NCI-H460 (cell line): ENCODE results near the gene CCL11. TPM values are rescaled to one million over a fixed set of nuclear protein-coding genes. Genes with fewer than 3 reads are reported as not detected.

Source experiments
- DNase-seq: peaks from one replicate; pipeline ENCODE4 v3.0.0-alpha.2; 2016; ENCODE audit warnings: low read depth; ENCODE audit errors: extremely low read depth
- total RNA-seq: library from RNA; depleted of rRNA; stranded (reverse); fragments of >200 nt; shearing (Covaris generic); gene quantifications from 2 replicates; pipeline ENCODE4 v1.2.3, GENCODE V29; 2014

The CCL11 gene
- total RNA-seq, 1 experiment from 2014 or later: not detected

GRCh38 chr17:34255841-34256240 lies 29.7 kb upstream of the CCL11 start:
- DNase-seq: no peak

DNA sequence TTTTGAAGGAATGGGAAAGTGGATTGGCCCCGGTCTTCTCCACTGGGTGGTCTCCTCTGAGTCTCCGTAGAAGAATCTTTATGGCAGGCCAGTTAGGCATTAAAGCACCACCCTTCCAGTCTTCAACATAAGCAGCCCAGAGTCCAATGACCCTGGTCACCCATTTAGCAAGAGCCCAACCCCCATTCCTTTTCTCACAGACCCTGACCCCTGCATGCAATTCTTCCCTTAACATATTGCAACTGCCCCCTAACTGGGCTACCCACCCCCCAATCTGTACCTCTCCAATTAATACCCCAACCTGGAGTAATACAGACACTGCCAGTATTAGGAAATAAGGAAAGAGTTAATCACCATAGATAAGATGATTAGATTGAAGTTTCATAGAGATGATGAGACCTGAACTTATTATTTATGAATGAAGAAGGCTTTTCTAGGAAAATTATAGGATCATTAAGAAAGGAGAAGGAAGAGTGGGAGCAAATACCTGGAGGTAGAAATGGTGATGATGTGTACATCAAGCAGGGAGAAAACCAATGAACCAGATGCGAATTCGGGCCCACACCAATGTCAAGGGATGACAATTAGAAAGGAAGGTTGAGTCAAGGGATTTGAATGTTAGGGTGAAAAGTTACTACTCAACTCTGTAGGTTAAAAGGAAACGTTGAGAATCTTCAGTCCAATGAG lies 28.1 kb upstream of the CCL11 start:
- DNase-seq: no peak

DNA sequence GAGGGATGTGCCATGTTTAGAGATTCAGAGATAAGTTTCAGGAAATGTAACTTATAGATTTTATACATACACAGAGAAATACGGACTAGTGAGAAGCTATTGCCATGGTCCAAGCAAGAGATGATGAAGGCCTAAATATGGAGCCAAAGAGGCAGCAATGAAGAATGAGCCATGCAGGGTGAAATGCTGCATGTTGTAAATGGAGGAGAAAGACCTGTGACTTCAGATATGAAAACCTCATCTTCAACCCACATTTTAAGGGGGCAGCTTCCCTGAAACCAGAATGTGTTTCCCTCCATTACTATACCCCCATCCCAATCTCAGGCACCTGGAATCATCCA lies 27.6 kb upstream of the CCL11 start:
- no peak for DNase-seq

DNA sequence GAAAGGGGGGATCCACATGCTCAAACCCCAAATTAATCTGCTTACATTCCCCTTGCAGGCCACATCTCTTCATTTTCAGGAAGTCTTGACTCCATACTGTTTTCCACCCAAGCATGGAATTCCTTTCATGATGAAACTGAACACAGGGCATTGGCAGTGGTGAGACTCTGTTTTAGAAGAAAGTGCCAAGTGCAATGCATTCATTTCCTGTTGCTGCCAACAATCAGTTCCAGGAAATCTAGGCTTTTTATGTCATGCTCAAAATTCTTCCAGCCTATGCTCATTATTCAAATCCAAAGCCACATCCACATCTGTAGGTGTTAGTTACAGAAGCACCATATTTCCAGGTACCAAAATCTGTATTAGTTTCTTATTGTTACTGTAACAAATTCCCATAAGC lies 26.4 kb upstream of the CCL11 start:
- DNase-seq: no peak

DNA sequence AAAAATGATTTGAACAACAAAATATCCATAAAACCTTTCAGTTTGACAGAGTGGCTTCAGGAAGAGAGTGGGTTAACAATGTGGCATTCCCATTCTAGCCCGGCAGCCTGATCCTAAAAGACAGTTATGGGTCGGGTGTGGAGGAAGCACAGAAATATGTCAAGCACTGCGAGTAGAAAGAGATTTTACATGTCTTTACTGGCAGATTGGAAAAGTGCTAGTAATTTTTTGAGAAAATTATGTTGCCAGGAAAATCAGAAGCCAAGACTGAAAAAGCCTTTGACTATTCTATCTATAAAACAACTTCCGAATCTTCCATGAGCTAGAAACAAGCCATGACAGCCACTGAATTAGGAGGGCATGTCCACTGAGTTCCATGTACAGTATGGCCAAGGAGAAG lies 24.7 kb upstream of the CCL11 start:
- no peak for DNase-seq

DNA sequence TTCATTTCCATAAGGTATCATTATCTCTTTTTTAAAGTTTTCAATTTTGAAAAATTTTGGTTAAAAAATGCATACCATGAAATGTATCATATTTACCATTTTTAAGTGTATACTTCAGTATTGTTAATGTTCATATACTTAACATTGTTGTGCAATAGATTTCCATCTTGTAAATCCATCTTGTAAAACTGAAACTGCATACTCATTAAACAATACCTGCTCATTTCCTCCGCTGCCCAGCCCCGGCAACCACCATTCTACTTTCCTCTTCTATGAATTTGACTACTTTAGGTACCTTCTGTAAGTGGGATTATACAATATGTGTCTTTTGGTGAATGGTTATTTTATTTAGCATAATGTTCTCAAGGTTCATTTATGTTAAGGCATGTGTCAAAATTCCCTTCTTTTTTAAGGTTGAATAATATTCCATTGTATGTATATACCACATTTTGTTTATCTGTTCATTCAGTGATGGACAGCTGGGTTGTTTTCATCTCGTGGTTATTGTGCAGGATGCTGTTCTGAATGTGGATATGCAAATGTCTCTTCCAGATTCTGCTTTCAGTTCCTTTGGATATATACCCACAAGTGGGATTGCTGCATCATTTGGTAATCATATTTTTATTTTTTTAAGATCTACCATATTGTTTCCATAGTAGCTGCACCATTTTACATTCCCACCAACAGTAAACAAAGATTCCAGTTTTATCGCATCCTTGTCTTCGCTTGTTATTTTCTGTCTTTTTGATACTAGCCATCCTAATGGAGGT lies 23.8 kb upstream of the CCL11 start:
- DNase-seq: no peak

DNA sequence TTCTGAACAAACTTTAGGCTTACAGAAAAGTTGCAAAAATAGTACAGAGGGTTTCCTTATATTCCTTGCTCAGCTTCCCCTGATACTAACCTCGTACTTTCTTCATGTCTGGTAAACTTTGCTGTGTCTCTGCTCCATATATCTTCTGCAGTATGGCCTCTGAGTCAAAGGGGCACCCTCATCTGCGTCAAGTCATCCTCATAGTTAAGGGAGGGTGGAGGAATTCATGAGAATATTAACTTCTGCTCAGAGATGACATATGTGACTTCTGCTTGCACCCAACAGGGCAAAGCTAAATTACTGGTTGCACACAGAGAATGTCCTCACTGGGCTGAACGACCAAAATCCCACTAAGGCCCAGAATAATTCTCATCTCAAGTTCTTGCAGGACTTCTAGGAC lies 19.8 kb upstream of the CCL11 start:
- no peak for DNase-seq

- no peak for DNase-seq
These were observed 15.6 kb upstream of the CCL11 start, which contains the start of gene CCL7 for GRCh38 chr17:34269969-34270368. Gene CCL7, plus strand, starts transcription at chr17:34270221. Its CDS starts 70 bp downstream, at chr17:34270291.

DNA sequence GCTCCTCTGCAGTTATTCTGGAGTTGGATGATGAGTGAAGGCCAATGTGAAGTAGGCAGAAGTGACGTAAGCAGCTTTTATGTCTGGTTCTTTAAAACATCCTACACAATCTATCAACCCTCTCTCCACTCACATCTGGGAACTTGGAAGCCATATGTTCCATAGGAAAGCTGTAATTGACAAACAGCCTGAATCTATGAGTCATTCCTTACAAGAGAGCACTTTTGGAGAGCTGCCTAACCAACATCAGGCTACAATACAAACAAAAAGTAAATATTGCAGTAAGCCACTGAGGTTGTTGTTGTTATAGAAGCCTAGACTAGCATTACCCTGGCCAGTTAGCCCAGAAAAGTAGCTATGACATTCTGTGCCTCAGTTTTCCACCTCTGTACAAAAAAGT lies 9.7 kb upstream of the CCL11 start:
- no peak for DNase-seq

DNA sequence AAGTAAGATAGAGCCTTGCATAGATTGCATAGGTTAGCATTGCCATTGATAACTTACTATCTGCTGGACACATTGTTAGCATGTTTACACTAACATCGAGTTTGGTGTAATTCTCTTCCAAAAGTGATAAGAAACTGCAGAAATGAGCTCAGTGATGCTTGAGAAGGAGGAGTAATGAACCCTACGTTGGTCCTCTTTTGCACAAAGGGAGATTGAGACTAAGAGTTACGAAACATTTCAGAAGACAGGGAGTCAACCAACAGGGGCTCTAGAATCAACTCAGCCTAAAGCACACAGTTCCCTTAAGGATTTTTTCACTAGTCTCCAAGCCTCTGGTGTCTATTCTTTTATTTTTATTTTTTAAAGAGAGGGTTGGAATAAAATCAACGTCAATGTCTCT lies 8.7 kb upstream of the CCL11 start:
- DNase-seq: no peak

DNA sequence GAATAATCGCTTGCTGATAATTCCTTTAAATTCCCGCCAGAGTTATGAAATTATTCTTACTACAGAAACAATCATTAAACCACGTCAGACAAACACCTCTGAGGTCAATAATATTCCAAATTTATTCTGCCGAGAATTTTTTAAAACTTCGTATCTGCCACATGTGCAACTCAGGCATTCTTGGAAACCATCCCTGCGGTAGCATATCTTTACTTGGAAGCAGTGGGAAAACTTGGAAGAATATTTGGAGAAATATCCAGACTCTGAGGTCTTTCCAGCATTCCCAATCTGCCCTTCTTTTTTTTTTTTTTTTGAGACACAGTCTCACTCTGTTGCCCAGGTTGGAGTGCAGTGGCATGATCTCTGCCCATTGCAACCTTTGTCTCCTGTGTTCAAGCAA lies 2.0 kb upstream of the CCL11 start:
- DNase-seq: no peak

- no peak for DNase-seq
These were observed 2.3 kb downstream of the CCL11 start for GRCh38 chr17:34287875-34288274.

DNA sequence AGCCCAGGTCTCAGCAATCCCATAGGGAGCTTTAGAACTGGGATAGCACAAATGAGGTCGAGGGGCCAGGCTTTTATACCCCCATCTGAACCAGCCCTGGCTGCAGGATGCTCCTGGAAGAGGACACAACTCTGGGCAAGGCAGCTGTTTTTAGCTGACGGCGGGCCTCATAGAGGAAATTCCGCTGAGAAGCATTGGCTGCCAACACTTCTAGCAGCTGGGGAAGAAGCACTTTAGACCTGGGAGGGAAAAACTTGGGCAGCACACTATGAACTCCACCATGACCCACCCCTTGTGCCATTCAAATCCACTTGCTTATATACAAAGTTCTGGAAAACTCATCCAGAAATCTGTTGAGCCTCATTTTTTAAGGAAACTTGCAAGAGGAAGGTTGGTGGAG lies 5.0 kb downstream of the CCL11 start:
- DNase-seq: no peak

DNA sequence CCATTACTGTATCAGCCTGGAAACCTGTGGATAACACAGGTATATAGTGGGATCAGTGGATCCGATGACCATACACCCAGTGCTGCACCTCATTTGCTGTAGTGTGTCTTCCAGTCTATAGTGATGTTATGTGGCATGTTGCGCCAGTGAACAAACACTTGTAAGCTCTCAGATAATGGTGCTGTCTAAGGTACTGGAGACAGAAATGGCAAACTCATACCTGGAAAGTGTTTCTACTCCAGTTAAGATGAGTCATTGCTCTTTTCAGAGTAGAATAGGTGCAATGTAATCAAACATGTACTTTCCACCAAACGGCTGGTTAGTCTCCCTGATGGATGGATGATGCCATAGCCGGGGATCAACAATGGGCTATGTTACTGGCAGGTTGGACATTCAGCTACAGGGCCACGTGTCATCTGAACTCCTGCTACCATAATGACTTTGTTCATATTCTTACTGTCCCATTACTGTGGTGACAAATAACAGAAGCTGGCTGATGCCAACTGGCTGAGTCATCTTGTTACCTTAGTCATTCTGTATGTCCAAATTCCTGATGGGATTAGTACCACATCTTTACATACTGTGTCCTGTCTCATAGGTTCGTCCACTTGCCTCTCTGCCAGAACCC lies 6.3 kb downstream of the CCL11 start:
- DNase-seq: no peak

GRCh38 chr17:34299027-34299426 lies 13.5 kb downstream of the CCL11 start:
- DNase-seq: no peak

DNA sequence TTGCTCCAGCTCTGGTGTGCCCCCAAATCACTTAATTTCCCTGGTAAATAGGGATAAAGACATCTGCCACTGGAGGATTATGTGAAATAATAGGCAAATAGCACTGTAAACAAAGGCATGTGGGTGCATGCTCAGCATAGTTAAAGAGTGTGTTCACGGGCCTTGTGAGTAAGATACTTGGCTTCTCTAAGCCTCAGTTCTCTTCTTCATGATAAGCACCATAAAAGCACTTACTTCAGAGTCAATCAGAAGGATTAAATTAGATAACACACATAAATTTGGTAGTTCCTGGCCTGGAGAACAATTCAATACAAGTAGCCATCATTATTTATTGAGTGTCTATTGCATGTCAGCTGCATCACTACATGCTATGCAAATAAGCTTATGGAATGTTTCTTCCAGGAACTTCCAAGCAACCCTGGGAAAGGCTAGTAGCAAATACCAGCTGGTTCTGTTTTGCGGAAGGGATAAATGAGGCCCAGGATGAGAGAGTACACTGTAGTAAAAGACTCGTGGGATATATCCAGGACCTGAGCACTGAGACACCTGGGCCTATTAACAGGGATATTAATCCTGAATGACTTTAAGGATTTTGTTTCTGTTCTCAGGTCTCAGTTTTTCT lies 14.5 kb downstream of the CCL11 start:
- DNase-seq: no peak

DNA sequence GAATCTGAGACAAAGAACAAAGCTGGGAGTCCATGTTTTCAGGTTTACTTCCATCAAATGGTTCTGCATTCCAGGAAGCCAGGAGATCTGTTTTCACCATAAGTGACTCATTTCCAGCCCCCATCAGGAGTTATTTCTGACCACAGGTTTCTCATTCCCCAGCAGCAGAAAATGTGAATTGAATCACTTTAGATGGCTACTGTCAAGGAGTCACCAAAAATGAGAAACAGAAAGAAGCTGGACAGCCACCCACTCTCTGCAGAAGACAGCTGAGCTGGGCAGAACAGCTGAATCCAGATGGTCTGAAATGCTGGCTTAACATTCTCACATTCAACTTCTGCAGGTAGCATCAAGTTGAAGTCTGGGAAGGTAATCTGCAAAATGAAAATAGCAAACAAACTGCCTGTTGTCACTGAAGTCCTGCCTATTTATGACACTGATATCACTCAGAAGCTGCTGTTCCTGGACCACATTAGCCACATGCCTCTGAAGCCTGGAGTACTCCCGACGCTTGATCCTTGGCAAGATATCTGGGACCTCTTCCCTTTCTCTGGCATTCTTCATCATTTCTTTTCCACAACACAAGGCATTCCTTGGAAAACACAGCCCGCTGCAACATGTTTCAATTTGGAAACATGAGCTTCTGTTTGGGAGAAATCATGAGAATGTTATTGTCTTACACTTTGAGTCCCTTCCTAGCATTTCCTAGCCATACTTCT lies 15.3 kb downstream of the CCL11 start:
- DNase-seq: no peak

DNA sequence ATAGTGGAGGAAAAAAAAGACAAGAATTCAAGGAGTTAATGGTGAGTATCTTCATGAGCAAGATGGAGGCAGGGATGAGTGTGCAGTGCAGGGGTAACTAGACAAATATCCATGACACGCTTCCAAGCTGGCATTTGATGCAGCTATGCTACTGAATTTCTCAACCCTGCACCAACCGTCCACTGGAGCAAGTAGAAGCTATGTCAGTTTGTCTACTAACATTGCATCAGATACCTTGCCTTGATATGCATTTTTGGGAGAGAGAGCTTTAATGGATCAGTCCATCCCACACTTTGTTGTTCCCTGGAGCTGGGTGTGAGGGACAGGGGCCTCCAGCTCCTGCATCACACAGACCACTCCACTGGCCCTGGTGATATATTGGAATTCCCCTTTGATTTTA lies 16.4 kb downstream of the CCL11 start:
- no peak for DNase-seq

GRCh38 chr17:34302636-34303035 lies 17.1 kb downstream of the CCL11 start:
- no peak for DNase-seq

DNA sequence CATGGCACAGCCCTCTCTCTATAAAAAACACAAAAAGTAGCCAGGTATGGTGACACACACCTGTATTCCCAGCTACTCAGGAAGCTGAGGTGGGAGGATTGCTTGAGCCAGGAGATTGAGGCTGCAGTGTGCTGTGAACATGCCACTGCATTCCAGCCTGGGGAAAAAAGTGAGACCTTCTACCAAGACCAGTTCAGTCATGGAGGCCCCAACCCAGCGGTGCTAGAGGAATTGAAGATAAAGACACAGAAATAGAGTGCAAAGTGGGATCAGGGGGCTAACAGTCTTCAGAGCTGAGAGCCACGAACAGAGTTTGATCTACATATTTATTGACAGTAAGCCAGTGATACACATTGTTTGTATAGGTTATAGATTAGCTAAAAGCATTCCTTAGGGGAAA lies 18.1 kb downstream of the CCL11 start:
- no peak for DNase-seq

GRCh38 chr17:34305061-34305460 lies 19.5 kb downstream of the CCL11 start:
- DNase-seq: no peak
